Ramos (cell line): Measurements from ENCODE around the gene MEIS2.

Source experiments
- in situ Hi-C: fragments of 300-500 bp; cut with MboI; formaldehyde crosslinking; loops from one replicate; pipeline ENCODE4 v1.14.3; 2022; ENCODE audit warnings: low sequenced_read_pairs; ENCODE audit not compliant: unreplicated experiment

MEIS2 gene

DNA sequence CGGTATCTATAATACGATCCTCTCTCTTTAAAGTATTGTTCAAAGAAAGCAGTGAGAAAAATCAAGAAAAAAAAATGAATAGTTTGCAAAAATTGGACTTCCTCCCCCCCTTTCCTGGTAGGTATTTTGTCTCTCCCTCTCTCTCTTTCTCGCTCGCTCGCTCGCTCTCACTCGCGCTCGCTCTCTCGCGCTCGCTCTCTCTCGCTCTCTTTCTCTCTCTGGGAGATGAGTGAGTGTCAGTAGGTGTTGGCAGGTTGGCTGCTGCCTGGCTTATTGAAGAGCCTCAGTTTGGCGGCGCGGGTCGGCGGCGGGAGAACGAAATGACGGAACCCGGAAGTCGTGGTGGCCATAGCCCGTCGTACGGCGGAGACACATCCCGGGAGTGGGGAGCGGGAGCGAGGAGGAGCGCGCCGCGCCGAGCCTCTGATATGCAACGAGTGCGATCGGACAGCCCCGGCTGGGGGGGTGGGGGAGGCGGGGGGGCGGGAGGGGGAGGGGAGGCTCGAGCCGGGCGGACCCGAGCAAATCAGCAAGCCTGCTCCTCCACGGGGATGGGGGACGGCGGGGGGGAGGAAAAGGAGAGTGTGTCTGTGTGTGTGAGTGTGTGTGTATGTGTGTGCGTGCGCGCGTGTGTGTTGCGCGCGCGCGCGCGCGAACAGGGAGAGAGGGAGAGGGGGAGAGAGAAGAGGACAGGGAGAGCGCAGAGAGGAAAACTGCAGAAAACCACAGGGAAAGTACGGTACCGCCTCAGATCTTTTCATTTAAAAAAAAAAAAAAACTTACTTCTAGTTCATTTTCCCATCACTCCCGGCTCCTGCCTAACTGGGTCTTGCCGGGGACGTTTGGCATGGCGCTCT, at the start of gene MEIS2:
TSS of gene MEIS2 (minus strand) at position 441 of the 857 bp plus-strand sequence. CDS start 1,083 bp downstream, outside the sequence.
- in situ Hi-C loops = loop anchor here (10.0 to 25.0 kb wide), 3 partner anchors 216 to 1563 kb away; partner anchors contain the start of genes CDIN1 and DPH6

DNA sequence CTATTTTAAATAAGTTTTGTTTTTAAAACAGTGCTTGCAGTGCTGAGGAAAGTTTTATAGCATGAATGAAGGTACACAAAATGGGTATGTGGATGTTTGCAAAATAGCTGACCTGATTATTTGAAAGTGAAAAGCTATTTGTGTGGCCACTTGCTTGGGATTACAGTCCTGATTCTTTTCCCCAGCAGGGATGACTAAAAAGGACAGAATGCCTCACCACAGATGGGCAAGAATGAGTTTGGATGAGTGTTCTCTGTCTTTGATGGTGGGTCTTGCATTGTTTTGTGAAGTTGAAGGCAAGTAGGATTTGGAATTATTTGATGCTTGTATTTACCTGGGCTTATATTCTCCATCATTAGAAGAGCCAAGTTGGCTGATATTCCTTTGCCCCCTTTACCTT, 48.8 kb upstream of the MEIS2 start:
- in situ Hi-C loops = no loop called here

DNA sequence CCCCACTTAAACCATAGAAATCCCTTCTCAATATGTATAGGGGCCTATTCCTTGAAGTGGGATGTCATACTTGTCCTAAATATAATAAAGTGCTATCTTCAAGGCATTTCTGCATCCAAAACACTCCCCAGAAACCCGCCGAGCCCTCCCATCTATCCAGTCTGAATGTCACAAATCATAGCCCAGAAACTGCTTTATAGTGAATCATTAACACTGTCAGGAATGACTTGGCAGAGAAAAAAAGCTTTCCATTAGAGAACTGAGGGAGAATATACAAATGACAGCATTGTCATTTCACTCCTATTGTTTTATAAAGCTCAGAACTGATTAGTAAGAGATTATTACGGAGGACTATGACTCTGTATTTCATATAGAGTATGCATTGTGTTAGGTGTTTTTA, 48.4 kb upstream of the MEIS2 start:
- in situ Hi-C loops = no loop called here

GRCh38 chr15:37143351-37143750, 43.0 kb upstream of the MEIS2 start:
- in situ Hi-C loops = no loop called here

DNA sequence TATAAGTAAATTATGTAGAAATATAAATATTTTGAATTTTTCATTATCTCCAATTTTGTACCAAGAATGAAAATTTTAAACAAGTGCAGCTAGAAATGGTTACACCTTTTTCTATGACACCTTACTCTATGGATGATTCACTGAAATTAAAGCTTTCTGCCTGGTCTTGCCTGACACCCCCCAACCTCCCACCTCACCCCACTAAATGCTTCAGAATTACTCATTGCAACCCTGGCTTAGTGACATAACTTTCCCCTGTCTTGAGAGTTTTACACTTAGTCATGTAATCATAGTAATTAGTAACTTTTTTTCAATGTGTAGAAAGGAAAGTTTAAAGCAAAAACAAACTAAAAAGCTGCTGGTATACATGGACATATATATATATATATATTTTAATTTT, 42.0 kb upstream of the MEIS2 start:
- in situ Hi-C loops = no loop called here

- in situ Hi-C loops = no loop called here
Observed at GRCh38 chr15:37140531-37141058, 40.2 kb upstream of the MEIS2 start.

DNA sequence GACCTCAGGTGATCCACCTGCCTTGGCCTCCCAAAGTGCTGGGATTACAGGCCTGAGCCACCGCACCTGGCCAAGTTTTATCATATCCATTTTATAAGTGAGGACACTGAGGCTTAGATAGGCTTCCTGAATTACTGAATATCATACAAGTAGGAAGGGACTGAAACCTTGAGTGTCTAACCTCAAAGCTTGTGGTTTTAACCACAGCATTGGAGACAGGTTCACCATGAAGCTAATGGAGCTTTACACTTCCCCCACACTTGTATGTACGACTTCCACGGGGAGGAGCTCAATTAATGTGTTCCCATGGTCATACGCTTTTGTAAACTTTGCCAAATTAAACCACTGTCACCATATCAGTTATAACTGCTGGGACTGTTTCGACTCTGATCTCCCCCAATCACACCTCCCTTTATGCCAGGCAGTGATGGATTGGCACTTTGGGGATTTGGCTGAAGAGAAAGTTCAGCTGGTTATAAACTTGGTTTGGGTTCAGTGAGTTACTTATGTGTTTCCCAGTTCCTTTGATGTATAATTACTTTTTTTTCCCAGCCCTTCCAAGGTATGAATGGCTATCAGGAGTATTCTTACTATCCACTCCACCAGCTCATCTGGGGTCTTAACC, 38.4 kb upstream of the MEIS2 start:
- in situ Hi-C loops = no loop called here

DNA sequence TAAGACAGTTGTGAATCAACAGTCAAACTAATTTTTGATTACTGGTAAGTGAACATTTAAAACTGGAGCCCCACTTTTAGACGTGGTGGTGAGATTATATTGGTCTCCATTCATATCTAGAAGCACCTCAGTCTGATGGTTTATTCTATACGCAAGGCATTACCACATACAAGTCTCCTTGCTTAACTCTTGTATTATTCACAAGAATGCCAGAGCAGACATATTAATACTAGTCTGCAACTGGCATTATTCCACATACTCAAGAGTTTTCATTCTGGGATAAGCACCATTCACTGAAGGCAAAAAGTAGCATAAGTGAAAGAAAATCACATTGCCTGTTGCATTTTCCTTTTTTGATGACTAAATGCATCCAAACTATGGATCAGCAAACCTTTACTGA, 36.9 kb upstream of the MEIS2 start:
- in situ Hi-C loops = no loop called here

DNA sequence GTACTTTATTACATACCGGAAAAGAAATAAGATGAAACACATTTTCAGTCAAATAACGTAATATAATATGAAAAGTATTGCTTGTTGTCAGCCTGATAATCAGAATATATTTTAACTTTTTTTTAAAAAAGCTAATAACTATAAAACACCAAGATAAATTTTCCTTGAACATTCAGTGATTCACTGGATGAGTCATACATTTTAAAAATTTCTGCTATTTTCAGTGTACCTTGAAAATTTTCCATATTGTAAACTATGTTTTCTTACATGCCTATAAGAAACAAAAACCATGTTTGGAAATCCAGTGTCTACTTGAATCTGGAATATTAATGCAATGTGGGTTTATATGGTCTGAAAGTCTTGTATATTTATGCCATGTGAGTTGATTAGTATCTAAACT, 36.3 kb upstream of the MEIS2 start:
- in situ Hi-C loops = no loop called here

- in situ Hi-C loops = no loop called here
Observed at GRCh38 chr15:37135225-37135624, 34.9 kb upstream of the MEIS2 start.

DNA sequence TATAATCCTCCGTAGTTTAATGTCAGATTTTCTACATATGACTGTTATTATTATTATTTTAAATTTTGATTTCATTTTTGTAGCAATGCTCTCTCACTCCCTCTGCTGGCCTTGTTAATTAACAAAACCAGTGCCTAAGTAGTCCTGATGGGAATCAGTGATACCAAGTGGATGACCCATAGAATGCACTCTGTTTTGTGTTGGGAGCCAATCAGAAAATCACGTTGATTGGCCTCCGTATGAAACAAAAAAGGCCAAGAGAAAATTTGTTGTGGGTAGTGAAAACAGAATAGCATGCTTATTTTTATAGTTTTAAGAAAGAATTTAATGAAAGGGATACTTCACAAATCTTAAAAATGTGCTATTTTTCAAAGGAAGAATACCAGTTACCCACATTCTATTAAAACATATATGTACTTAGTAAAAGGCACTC, 34.4 kb upstream of the MEIS2 start:
- in situ Hi-C loops = no loop called here

DNA sequence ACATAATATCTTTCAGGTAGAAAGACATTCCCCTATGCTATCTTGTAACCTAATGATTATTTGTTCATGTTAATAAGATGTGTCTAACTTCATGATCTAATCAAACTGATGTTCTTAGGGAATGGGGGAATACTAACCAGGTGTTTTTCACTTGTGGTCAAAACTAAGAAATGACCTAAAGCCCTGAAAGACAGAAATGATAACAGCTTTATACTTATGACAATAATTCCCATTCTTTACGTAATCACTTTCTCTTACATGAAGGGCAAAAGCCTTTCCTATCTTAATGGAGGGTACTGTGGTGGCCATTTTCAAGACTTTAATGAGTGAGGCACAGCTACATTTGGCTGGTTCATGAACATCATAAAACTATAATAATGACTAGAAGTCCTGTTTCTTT, 33.9 kb upstream of the MEIS2 start:
- in situ Hi-C loops = no loop called here

DNA sequence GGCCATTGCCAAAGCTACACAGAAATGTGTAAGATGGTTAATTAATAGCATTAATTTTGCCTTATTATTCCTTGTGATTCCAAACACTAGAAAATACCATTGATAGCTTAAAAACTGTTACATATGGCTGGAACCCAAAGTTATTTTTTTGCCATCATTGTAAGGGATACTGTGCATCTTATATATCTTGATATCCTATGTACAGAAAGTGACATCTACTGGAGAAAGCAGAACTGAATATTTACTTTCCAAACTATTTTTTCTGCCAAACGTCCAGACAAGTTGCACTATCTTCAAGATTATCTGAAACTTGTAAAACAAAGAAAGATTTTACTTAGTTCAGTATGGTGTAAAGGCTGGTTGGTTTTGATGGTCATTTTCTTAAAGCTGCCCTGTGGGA, 33.3 kb upstream of the MEIS2 start:
- in situ Hi-C loops = no loop called here

DNA sequence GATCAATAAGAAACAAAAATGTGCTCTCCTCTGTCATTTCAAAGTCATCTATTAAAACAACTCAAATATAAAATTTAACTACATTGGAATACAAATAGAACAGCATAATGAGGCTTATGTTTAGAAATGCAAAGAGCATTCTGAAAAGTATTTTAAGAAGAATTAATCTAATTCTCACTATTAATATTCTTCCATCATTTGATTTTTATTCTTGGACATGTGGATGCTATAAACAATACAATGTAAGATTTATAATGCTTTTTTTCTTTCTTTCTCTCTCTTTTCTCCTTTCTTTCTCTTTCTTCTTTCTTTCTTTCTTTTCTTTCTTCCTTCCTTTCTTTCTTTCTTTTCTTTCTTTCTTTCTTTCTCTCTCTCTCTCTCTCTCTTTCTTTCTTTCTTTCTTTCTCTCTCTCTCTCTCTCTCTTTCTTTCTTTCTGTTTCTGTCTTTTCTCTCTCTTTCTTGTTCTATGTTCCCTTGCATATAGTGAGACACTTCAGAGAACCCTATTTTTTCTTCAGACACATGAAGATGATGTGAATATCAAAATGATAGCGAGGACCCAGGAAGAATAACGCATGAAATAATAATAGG, 32.6 kb upstream of the MEIS2 start:
- in situ Hi-C loops = no loop called here

DNA sequence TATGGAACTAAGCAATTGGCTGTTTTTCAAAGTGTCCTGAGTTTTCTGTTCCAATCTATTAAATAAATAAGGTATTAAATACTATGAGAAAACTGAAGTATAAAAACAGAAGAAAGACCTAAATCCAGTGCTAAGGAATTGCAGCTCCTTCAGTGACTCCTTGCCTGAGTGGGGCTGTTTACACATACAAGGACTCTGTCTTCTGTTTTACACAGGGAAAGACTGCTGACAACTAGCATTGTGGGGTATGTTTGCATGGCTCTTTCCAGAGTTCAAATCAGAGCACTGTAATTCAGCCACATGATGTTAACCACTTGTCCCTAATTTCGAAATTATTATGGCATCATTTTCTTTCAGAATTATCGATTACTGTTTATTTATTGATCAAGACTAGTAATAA, 31.3 kb upstream of the MEIS2 start:
- in situ Hi-C loops = no loop called here

DNA sequence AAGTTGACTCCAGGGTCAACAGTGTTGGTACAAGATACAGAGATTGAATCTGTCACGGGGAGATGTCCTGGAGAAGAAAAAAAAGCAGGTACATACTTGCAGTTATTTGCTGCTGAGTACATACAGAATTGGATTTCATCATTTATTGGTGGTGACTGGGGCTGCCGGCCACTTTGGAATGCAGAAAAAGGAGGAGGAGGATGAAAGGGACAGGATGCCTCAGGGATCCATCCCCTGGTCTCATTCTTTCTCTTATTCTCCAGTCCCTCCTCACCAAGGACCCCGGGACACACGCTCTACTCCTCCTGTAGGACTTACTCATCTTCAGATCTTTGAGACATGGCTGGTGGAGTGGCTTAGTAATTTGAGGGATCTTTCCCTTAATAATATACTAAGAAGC, 30.0 kb upstream of the MEIS2 start:
- in situ Hi-C loops = no loop called here

- in situ Hi-C loops = no loop called here
Observed at GRCh38 chr15:37125143-37125542, 24.8 kb upstream of the MEIS2 start.

GRCh38 chr15:37124331-37124730, 24.0 kb upstream of the MEIS2 start:
- in situ Hi-C loops = loop anchor here (25.0 kb wide), 2 partner anchors 537 to 1587 kb away; partner anchors contain the start of genes CDIN1 and DPH6

- in situ Hi-C loops = loop anchor here (25.0 kb wide), 2 partner anchors 535 to 1585 kb away; partner anchors contain the start of genes CDIN1 and DPH6
Observed at GRCh38 chr15:37122703-37123102, 22.4 kb upstream of the MEIS2 start.

DNA sequence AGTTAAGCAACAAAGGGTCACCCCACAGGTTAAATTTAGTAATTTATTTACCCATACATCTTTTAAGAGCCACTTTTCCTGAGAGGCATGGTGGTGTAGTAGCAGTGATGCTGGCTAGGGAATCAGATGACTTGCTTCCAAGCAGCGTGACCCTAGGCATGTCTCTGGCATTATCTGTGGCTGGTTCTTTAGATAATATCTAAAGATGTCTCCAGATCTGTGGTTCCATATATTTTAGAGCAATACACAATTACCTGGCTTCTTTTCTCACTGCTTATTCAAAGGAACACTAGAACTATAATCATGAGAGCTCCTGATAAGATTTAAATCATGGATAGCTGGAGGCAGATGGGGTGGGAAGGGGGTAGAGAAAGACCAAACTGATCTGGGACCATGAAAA, 21.1 kb upstream of the MEIS2 start:
- in situ Hi-C loops = loop anchor here (25.0 kb wide), 2 partner anchors 534 to 1584 kb away; partner anchors contain the start of genes CDIN1 and DPH6

DNA sequence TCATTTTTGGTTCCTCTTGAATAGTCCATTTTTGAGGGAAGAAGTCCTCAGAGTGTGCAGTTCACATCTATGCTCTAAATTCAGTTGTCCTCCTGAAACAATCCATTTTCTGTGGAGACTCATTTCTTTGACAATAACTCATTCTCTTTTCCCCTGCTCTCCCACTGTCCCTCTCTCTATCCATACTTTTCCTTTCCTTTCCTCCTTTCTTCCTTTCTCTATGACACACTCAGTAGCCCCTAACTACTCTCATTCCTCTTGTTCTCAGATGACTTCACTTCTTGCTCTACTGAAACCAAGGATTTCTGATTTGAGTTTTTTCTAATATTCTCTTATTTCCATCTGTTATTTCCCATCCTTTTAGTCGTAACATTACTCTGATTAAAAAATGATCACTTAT, 16.7 kb upstream of the MEIS2 start:
- in situ Hi-C loops = loop anchor here (25.0 kb wide), 2 partner anchors 530 to 1580 kb away; partner anchors contain the start of genes CDIN1 and DPH6
